ENCODE measurements around the gene DPM2.

- TF ChIP-seq, protein P1, sequence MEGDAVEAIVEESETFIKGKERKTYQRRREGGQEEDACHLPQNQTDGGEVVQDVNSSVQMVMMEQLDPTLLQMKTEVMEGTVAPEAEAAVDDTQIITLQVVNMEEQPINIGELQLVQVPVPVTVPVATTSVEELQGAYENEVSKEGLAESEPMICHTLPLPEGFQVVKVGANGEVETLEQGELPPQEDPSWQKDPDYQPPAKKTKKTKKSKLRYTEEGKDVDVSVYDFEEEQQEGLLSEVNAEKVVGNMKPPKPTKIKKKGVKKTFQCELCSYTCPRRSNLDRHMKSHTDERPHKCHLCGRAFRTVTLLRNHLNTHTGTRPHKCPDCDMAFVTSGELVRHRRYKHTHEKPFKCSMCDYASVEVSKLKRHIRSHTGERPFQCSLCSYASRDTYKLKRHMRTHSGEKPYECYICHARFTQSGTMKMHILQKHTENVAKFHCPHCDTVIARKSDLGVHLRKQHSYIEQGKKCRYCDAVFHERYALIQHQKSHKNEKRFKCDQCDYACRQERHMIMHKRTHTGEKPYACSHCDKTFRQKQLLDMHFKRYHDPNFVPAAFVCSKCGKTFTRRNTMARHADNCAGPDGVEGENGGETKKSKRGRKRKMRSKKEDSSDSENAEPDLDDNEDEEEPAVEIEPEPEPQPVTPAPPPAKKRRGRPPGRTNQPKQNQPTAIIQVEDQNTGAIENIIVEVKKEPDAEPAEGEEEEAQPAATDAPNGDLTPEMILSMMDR (IDR thresholded peaks at IDR 0.05; ENCODE audit: poor library complexity) = no peak
- TF ChIP-seq EZH2 (IDR thresholded peaks at IDR 0.05; ENCODE audit: borderline replicate concordance) (no peak), EZH2phosphoT487 (IDR thresholded peaks at IDR 0.05; ENCODE audit: low read depth, severe bottlenecking, unreplicated experiment) (no peak)
Observed at GRCh38 chr9:127912882-127913281, 24.8 kb downstream of the DPM2 start.
